ENCODE results near the gene BRPF1. TPM values are rescaled to one million over a fixed set of nuclear protein-coding genes. Genes with fewer than 3 reads are reported as not detected.
A peak's percentile ranks its signal among the peaks of the same experiment; 100 is the strongest.

BRPF1 gene
- total and polyA plus RNA-seq, 2 donors (not counting 1 experiment from before 2014, with no cell fraction given): 4.1 to 12.2 TPM

DNA sequence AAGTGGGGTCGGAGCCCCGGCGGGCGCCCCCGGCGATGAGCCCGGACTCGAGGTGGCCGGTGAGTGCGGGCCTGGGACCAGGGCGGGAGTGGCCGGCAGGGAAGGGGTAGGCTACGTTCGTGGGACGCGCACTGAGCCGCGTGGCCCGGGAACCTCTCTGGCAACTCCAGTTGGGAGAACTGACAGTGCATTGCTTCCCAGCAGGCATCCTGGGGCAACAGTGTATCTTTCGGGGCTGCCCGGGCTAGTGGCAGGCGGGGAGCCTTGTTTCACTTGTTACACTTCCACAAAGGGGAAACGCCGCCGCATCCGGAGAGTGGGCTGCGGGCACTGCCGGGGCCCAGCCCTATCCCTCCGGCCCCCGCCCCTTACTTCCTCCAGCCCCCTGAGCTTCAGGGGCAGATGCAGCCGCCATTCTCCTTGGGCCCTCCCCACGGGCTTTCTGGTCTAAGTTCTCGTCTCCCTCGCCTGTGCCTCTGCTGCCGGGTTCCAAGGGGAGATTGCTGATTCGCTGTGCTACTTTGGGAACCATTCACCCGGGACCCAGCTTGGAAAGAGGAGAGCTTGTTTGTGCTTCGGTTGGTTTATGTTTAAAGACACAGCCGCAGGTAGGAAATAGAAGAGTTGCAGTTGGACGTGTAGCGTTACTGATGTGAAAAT, 675 bp downstream of the BRPF1 start:
- Histone ChIP-seq H3K4me3 (replicated peaks in 1 of 4; ENCODE audit: control extremely low read depth in 1 of 4, insufficient read depth in 1 of 4, low read depth in 3 of 4, low read length in 4 of 4) (peak overlapping the region; percentile 51 to 92 (median 80)), H3K79me2 (ENCODE audit: control insufficient read depth, insufficient read depth, low read length) (peaks cover 35% of the 10 kb centered on the region), H3K9ac (ENCODE audit: insufficient read depth, low read length) (peak overlapping the region; percentile 100), H3K27me3 (ENCODE audit: control insufficient read depth, insufficient read depth, low read length) (no peaks in the 10 kb centered on the region), H3K36me3 (ENCODE audit: control insufficient read depth, insufficient read depth, low read length) (peaks cover 10% of the 10 kb centered on the region), H4K20me1 (ENCODE audit: control insufficient read depth, extremely low read depth, insufficient read depth, low read length) (no peaks in the 10 kb centered on the region), H3K9me3 (ENCODE audit: control insufficient read depth, insufficient read depth, low read depth, low read length) (no peaks in the 10 kb centered on the region), H3K4me1 (ENCODE audit: control insufficient read depth, extremely low read depth, insufficient read depth, low read length) (peaks cover 5% of the 10 kb centered on the region), H3K27ac (ENCODE audit: insufficient read depth, low read length) (peak overlapping the region; percentile 99), H3K4me2 (ENCODE audit: extremely low read depth, insufficient read depth, low read length) (peak overlapping the region; percentile 93), H2AFZ (ENCODE audit: low read length) (no peak overlapping the region)
- TF ChIP-seq, protein P1, sequence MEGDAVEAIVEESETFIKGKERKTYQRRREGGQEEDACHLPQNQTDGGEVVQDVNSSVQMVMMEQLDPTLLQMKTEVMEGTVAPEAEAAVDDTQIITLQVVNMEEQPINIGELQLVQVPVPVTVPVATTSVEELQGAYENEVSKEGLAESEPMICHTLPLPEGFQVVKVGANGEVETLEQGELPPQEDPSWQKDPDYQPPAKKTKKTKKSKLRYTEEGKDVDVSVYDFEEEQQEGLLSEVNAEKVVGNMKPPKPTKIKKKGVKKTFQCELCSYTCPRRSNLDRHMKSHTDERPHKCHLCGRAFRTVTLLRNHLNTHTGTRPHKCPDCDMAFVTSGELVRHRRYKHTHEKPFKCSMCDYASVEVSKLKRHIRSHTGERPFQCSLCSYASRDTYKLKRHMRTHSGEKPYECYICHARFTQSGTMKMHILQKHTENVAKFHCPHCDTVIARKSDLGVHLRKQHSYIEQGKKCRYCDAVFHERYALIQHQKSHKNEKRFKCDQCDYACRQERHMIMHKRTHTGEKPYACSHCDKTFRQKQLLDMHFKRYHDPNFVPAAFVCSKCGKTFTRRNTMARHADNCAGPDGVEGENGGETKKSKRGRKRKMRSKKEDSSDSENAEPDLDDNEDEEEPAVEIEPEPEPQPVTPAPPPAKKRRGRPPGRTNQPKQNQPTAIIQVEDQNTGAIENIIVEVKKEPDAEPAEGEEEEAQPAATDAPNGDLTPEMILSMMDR (conservative IDR thresholded peaks at IDR 0.05 in 1 of 2, IDR thresholded peaks at IDR 0.05 in 1 of 2; ENCODE audit: low read depth in 1 of 2, low read length in 2 of 2): no peak
- TF ChIP-seq EZH2 (IDR thresholded peaks at IDR 0.05; ENCODE audit: low read length, missing control alignments): no peak
- DNase-seq (ENCODE audit: low read depth in 2 of 2): no peak

DNA sequence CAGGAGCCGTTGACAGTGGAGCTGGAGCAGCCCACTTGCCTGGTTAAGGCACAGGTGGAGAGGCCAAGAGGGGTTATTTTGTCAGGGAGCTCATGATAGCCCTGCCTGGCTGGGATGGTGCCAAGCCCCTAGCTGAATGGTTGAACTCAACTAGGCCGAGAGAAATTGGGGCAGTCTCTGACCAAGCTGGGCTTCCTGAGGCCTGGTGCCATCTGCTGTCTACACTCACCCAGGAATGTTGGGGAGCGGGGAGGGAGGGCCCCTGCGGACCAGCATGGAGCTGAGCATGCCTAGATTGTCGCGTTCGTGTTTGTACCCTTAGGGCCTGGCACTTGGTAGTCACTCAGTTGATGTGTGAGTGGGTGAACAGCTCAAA, 1.2 kb downstream of the BRPF1 start:
- H3K27me3 ChIP-seq (ENCODE audit: control insufficient read depth, insufficient read depth, low read length): no peaks in the 10 kb centered on the region
- H2AFZ ChIP-seq (ENCODE audit: low read length): no peak overlapping the region
- peaks cover 5% of the 10 kb centered on the region for H3K4me1 ChIP-seq (ENCODE audit: control insufficient read depth, extremely low read depth, insufficient read depth, low read length)
- peaks cover 10% of the 10 kb centered on the region for H3K36me3 ChIP-seq (ENCODE audit: control insufficient read depth, insufficient read depth, low read length)
- TF ChIP-seq, protein P1 (conservative IDR thresholded peaks at IDR 0.05 in 1 of 2, IDR thresholded peaks at IDR 0.05 in 1 of 2; ENCODE audit: low read depth in 1 of 2, low read length in 2 of 2): no peak
- TF ChIP-seq EZH2 (IDR thresholded peaks at IDR 0.05; ENCODE audit: low read length, missing control alignments): no peak
- H3K4me3 ChIP-seq (replicated peaks in 1 of 4; ENCODE audit: control extremely low read depth in 1 of 4, insufficient read depth in 1 of 4, low read depth in 3 of 4, low read length in 4 of 4): peak overlapping the region; percentile 51 to 92 (median 80)
- H3K27ac ChIP-seq (ENCODE audit: insufficient read depth, low read length): peak overlapping the region; percentile 99
- no peak for DNase-seq (ENCODE audit: low read depth in 2 of 2)
- H3K9me3 ChIP-seq (ENCODE audit: control insufficient read depth, insufficient read depth, low read depth, low read length): no peaks in the 10 kb centered on the region
- peak overlapping the region; percentile 93 for H3K4me2 ChIP-seq (ENCODE audit: extremely low read depth, insufficient read depth, low read length)
- peak overlapping the region; percentile 100 for H3K9ac ChIP-seq (ENCODE audit: insufficient read depth, low read length)
- H4K20me1 ChIP-seq (ENCODE audit: control insufficient read depth, extremely low read depth, insufficient read depth, low read length): no peaks in the 10 kb centered on the region
- H3K79me2 ChIP-seq (ENCODE audit: control insufficient read depth, insufficient read depth, low read length): peaks cover 35% of the 10 kb centered on the region

DNA sequence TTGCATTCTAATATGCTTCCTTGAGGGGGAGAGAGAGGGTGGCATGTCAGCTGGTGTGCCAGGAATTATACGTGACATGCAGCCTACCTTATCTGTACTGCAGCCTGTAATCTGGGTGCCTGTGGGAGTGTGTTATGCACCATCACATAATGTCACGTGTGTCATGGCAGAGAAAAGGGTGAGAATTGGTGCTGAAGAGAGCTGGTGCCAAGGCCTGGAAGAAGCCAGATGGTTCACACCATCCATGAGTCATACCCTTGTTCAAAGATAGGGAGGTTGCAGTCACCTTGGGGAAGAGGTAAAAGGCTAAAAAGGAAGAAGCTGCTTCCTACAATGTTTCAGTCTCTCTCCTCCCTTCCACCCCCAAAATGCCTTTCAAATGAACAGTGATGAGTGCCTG, 5.3 kb downstream of the BRPF1 start:
- Histone ChIP-seq H3K4me1 (ENCODE audit: control insufficient read depth, extremely low read depth, insufficient read depth, low read length) (peaks cover 5% of the 10 kb centered on the region), H3K27me3 (ENCODE audit: control insufficient read depth, insufficient read depth, low read length) (no peaks in the 10 kb centered on the region), H3K27ac (ENCODE audit: insufficient read depth, low read length) (no peak overlapping the region), H4K20me1 (ENCODE audit: control insufficient read depth, extremely low read depth, insufficient read depth, low read length) (no peaks in the 10 kb centered on the region), H3K9ac (ENCODE audit: insufficient read depth, low read length) (no peak overlapping the region), H3K36me3 (ENCODE audit: control insufficient read depth, insufficient read depth, low read length) (peaks cover 39% of the 10 kb centered on the region), H3K4me2 (ENCODE audit: extremely low read depth, insufficient read depth, low read length) (no peak overlapping the region), H3K79me2 (ENCODE audit: control insufficient read depth, insufficient read depth, low read length) (peaks cover 39% of the 10 kb centered on the region), H3K4me3 (replicated peaks in 1 of 4; ENCODE audit: control extremely low read depth in 1 of 4, insufficient read depth in 1 of 4, low read depth in 3 of 4, low read length in 4 of 4) (no peak overlapping the region), H3K9me3 (ENCODE audit: control insufficient read depth, insufficient read depth, low read depth, low read length) (no peaks in the 10 kb centered on the region), H2AFZ (ENCODE audit: low read length) (no peak overlapping the region)
- no peak for DNase-seq (ENCODE audit: low read depth in 2 of 2)
- no peak for TF ChIP-seq EZH2 (IDR thresholded peaks at IDR 0.05; ENCODE audit: low read length, missing control alignments)
- TF ChIP-seq, protein P1 (conservative IDR thresholded peaks at IDR 0.05 in 1 of 2, IDR thresholded peaks at IDR 0.05 in 1 of 2; ENCODE audit: low read depth in 1 of 2, low read length in 2 of 2): no peak
